CD4-positive, alpha-beta T cell treated with Interleukin-10 for 1 hour (primary cell): ENCODE results near the gene RPP38.

ENCODE experiments used
- DNase-seq: peaks from one replicate; pipeline ENCODE4 v3.0.0-alpha.2; 2020

Gene RPP38

DNA sequence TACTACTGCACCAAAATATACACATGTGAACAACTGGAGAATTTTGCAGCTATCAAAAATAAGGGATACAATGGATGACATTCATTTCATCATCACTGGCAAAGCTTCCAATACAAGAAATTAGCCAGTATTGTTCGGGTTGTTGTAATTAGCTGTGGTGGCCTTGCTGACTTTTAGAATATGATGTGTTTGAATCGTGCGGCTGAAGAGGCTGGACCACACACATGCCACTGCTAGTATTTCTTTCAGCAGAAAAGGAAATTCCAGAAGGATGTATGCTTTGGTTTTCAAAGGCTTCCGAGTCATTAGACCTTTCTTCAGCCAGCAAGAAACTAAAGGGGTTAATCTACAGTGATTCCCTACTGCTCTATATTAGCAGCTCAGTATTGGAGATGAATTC lies 16.6 kb downstream of the RPP38 start:
- DNase-seq, result no peak

- no peak for DNase-seq
These were observed 19.1 kb downstream of the RPP38 start for GRCh38 chr10:15116225-15116624.

GRCh38 chr10:15118615-15119014 lies 21.5 kb downstream of the RPP38 start:
- DNase-seq, result no peak

DNA sequence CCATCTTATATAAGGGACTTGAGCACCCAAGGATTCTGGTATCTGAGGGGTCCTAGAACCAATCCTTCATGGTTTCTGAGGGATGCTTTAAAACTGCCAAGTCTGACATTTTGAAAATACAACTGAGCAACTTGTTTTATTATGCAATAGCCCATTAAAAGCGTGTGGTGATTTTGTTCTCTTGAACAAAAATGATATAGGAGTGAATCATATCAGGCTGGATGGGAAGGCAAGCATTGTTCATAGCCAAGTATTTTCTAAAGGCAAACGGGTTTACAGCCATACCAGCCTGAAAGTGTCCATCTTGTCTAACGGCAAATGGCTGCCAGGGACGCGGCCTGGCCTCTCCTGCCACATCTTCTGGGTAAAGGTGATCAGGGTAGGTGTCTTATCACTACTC lies 23.4 kb downstream of the RPP38 start:
- DNase-seq, result no peak

DNA sequence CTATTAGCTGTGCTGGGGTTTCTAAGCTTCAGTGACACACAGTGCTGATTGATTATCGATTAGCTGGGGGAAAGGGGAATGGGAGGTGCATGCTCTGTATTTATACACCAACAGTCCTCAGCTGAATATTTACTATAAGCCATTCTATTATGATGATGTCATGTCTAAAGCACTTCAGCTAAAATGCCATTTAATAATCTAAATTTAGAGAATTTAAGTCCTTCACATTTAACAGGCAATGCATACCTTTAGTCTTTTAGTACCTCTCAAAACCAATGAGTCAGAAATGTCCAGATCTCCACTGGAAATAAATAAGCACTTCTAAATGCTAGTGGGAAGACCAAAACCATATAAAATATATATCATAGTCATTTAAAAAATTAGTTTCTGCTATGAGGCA lies 24.6 kb downstream of the RPP38 start:
- no peak for DNase-seq

DNA sequence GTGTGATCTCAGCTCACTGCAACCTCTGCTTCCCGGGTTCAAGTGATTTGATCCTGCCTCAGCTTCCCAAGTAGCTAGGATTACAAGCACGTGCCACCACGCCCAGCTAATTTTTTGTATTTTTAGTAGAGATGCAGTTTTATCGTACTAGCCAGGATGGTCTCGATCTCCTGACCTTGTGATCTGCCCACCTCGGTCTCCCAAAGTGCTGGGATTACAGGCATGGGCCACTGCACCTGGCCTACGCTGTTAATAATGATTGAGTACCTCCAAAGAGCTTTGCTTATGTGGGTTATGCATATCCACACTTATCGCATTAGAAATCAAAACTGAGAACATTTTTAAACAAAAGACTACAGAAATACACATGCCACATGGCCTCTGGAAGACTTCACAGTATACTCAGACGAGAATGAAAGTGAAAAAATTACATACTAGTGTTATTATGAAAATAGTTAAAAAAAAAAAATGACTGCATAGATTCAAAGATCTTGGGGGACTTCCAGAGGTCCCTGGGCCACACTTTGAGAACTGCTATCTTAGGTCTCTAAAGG lies 25.4 kb downstream of the RPP38 start:
- no peak for DNase-seq

DNA sequence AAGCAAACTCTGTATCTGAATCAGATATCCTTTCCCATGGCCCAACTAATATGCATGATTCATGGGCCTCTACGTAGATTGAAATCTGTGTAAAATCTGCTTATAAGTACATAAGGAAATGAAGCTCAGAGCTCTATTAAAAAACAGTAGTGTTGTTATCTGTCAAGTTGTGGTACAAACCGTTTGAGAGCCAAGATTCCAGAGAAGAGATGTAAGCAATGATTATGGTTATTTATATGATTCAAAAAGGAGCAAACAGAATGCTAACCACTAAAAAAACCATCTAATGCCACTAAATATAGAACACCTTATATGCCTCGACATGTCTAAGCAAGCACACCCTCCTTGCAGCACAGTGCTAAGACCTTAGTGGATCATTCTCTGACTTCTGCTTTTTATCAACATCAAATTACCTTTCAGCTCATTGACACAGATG lies 26.6 kb downstream of the RPP38 start:
- DNase-seq, result no peak

DNA sequence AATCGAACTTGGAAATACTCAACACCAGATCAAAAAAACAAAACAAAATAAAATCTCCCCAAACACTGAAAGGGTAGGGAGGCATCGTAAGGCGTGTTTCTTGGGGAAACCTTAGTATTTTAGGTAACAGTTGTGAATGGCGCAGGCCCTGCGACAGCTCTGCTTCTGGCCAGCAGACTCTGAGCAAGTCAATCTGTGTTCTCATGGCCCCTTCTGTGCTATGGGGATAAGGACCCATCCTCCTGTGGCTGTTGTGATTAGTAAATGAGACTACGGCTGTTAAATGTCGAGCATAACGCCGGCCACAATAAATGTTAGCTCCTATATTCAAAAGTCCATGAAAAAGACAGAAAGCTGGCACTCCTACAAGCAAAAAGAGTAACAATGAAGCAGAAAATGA lies 27.0 kb downstream of the RPP38 start:
- no peak for DNase-seq

DNA sequence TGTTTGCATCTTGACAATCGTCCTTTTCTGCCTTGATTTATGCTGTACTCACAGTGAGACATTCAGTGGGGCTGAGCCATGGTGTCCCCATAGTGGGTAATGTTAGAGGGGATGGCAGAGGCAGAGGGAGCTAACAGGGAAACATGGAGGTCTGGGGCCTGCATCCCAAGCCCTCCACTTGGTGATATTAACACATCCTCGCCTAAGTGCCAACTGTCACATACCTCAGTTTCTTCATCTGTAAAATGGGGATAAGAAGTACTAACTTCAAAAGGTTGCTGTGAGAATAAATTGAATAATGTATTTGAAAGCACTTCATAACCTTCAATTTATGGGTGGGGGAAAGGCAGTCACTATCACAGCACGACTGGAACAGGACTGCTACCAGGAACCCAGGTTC lies 27.8 kb downstream of the RPP38 start:
- DNase-seq, result no peak

DNA sequence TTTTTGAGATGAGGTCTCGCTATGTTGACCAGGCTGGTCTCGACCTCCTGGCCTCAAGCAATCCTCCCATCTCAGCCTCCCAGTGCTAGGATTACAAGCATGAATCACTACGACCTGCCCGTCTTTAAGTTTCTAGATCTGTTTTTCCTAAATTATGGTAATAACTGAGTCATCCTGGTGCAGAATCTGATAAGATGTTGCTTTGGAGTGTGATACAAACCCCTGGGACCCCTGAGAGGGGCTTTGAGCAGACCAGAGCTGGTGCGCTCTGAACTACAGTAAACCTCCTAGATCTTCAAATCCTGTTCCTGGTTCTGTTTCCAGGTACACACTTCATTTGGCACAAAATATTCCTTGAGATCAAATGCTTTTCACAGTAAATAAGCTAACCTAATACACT lies 34.2 kb downstream of the RPP38 start:
- DNase-seq, result no peak

GRCh38 chr10:15136129-15137035 lies 39.2 kb downstream of the RPP38 start:
- no peak for DNase-seq

DNA sequence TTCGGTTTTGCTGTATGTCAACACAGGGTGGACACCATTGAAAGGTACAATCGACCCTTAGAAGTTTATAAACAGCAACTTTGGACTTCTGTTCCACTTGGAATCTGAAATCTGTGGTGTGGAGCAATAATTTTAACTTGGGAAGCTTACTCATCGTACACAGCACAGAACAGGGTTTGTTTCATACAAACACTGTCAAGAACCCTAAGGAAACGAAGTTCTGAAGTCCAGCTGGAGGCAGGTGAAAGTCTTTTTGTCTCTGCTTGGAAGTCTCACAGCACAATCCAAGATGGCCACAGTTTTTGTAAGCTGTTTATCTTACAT lies 39.8 kb downstream of the RPP38 start:
- no peak for DNase-seq

GRCh38 chr10:15137636-15138035 lies 40.5 kb downstream of the RPP38 start:
- no peak for DNase-seq

DNA sequence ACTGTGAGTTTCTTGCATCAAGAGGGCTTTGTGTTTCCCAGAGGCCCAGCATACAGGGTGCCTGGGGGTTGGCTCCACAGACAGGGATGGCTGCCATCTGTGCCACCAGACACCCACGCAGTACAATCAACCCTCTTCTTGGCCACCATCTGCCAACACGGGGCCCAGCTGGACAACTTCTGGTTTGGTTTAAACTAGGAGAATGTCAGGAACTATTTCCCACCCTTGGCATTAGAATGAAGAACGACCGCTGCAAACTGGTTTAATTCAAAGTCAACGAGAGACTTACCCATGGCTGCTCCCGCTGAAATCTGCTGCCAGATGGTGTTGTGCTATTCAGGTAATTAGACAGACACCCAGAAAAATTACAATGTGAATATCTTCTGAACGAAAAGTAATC lies 43.5 kb downstream of the RPP38 start:
- DNase-seq, result no peak

DNA sequence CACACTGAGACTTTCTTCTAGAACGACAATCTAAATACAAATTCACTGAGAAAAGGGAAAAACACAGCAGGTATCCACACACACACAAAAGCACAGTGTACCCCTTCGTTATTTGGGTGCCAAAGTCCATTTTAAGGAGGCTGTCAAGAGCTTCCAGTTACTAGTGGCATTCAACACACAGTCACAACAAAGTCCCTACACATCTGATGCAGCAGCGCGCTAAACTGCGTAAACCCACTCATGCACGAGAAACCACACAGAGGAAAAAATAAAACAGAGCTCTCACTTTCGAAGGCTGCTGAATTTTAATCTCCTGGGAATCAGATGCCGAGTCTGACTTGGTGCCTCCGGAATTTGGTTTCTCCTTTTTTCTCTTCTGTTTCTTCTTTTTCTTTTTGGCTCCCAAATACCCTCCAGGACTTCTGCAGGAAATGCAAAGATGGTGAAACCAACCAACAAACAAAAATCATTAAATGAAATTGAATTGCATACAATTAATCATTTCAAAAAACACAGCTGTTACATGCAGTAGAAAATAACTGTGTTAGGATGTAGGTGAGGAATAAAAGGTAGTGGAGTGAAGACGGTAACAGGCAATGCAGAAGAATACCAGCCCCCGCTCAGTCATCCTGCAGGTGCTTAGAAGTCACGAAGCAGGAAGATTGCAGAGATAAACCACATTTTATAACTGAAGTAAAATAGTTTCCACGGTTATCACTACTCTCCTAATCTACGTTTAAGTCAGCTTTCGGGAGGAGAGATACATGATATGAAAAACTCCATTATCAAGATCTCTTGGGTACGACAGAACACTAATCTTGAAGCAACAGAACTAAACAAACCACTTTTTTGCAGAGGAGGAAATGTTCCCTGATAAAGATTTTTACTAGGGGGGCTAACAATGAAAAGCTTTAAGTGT lies 44.2 kb downstream of the RPP38 start:
- no peak for DNase-seq

GRCh38 chr10:15144788-15145187 lies 47.6 kb downstream of the RPP38 start:
- no peak for DNase-seq

- DNase-seq, result no peak
These were observed 49.2 kb downstream of the RPP38 start for GRCh38 chr10:15146366-15146765.

- no peak for DNase-seq
These were observed 50.6 kb downstream of the RPP38 start for GRCh38 chr10:15147594-15148392.

DNA sequence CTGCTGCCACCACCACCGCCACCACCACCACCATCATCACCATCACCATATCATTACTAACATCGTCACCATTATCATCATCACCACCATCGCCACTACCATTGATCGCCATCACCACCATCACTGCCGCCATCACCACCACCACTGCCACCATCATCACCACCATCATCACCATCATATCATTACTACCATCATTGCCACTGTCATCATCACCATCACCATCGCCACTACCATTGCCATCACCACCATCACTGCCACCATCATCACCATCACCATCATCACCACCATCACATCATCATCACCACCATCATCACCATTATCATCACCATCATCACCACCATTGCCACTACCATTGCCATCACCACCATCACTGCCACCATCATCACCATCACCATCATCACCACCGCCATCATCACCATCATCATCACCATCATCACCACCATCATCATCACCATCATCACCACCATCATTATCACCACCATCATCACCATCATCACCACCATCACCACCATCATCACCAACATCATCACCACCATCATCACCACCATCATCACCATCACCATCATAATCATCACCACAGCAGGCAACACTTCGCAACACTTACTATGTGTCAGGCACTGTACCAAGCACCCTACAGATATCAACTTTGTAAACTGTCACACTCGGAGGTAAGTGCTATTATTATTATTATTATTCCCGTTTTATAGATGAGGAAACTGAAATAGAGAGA lies 52.1 kb downstream of the RPP38 start:
- no peak for DNase-seq

DNA sequence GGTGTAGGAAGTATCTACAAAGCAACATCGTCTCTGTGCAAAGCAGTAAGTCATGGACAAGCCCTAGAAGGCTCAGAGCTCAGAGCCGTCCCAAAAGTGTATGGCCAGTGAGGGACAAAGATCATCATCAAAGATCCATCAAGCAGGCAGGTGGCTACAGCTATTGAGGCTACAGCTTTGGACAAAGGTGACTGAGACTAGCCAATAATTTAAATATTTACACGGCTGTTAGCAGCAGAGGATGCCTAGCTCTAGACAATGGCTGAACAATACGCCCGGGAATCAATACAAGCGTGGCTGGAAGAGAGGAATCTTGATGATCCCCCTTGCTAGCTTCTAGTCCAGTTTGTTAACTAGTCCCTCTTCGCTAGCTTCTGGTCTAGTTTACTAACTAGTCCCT lies 53.4 kb downstream of the RPP38 start:
- no peak for DNase-seq

DNA sequence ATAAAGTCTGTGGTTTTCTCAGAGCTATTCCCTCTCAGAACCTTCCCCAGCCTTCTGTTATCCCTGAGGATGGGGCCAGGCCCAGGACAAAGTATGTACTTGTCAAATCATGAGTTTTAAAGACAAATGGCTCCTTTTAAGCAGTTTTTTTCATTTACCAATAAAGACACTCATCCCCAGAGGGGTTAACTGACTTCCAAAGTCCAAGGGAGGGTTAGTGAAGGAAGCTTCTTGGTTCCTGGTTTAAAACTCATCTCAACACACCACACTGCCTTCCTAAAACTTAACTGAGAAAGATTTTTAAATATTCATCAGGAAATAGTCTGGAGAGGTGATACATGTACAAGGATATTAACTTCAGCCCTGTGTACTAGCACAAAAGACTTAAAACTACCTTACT lies 55.4 kb downstream of the RPP38 start:
- DNase-seq, result no peak
